Measurements from ENCODE around the gene ARHGAP15. TPM values are rescaled to one million over a fixed set of nuclear protein-coding genes. Genes with fewer than 3 reads are reported as not detected.

The ARHGAP15 gene
- polyA plus RNA-seq, 2 donors: 0.69 to 1.1 TPM

DNA sequence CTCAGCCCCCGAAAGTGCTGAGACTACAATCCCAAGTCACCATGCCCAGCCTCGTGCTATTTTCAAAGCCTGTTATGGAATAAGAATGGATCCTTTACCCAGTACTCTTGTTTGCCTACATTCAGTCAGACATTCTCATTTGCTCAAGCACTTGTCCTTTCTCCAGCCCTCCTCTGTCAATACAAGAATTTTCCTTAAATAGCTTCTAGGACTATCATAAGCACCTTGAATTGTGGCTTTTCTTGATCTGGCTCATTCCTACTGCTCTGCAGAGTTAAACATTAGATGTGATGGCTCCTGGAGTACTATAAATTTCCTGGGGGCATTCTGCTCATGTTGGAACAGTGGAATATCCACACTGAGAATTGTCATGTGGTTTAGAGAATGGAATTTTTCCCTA lies 506.1 kb downstream of the ARHGAP15 start:
- H3K27me3 ChIP-seq (ENCODE audit: control insufficient read depth in 1 of 2, insufficient read depth in 2 of 2, low read length in 2 of 2): no peaks in the 10 kb centered on the region
- WGBS, 2 donors: 82 to 92% methylated on average over 2 of the region's 2 CpGs
- no peaks in the 10 kb centered on the region for H3K4me1 ChIP-seq (ENCODE audit: control insufficient read depth in 2 of 2, insufficient read depth in 2 of 2, low read length in 1 of 2)
- H3K36me3 ChIP-seq (ENCODE audit: control insufficient read depth in 2 of 2, insufficient read depth in 2 of 2, low read length in 1 of 2): no peaks in the 10 kb centered on the region
- no peaks in the 10 kb centered on the region for H3K9me3 ChIP-seq (ENCODE audit: control insufficient read depth in 2 of 2, insufficient read depth in 1 of 2, low read depth in 1 of 2, low read length in 1 of 2)
- no peak overlapping the region for H3K27ac ChIP-seq (ENCODE audit: low read depth in 2 of 2, low read length in 1 of 2)
- no peak overlapping the region for H3K4me3 ChIP-seq (ENCODE audit: low read depth in 1 of 2, low read length in 2 of 2)

DNA sequence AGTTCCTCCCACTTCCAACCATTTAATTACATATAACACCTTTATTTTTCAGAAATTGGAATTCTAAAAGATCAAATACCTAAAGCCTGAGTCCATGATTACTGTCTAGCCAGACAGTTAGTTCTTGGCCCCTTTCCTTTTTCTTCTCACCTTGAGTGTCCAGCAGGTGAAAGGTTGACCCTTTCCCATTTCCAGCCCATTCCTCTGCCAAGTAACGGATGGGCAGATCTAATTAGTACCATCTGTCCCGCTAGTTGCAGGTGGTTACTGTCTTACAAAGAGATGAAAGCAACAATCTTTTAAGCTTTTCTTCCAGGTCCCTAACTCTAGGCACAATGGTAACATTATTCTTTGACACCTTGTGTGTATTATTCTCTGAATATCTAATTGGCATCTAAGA lies 506.7 kb downstream of the ARHGAP15 start:
- no peak overlapping the region for H3K27ac ChIP-seq (ENCODE audit: low read depth in 2 of 2, low read length in 1 of 2)
- no peaks in the 10 kb centered on the region for H3K36me3 ChIP-seq (ENCODE audit: control insufficient read depth in 2 of 2, insufficient read depth in 2 of 2, low read length in 1 of 2)
- H3K27me3 ChIP-seq (ENCODE audit: control insufficient read depth in 1 of 2, insufficient read depth in 2 of 2, low read length in 2 of 2): no peaks in the 10 kb centered on the region
- WGBS, 2 donors: 90 to 92% methylated on average over 2 of the region's 2 CpGs
- H3K4me1 ChIP-seq (ENCODE audit: control insufficient read depth in 2 of 2, insufficient read depth in 2 of 2, low read length in 1 of 2): no peaks in the 10 kb centered on the region
- no peaks in the 10 kb centered on the region for H3K9me3 ChIP-seq (ENCODE audit: control insufficient read depth in 2 of 2, insufficient read depth in 1 of 2, low read depth in 1 of 2, low read length in 1 of 2)
- no peak overlapping the region for H3K4me3 ChIP-seq (ENCODE audit: low read depth in 1 of 2, low read length in 2 of 2)

DNA sequence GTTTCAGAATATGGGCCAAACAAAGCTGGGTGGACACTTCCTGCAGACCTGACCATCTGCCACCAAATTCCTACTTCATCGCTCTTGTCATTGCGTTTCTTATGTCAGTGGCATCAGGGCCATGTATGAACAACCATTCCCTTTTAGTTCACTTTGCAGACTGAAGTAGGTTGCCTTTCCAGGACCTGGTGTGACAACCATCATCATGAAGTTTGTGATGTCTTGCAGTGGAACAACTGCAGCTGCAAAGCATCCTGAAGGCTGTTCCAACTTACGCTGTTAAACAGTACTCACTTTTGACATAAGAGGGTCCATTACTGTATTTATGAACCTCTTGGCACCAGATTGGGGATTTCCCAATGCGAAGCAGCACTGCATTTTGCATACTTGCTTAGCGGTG lies 511.6 kb downstream of the ARHGAP15 start:
- no peak overlapping the region for H3K27ac ChIP-seq (ENCODE audit: low read depth in 2 of 2, low read length in 1 of 2)
- no peaks in the 10 kb centered on the region for H3K27me3 ChIP-seq (ENCODE audit: control insufficient read depth in 1 of 2, insufficient read depth in 2 of 2, low read length in 2 of 2)
- H3K36me3 ChIP-seq (ENCODE audit: control insufficient read depth in 2 of 2, insufficient read depth in 2 of 2, low read length in 1 of 2): no peaks in the 10 kb centered on the region
- 79 to 82% methylated on average over 5 of the region's 5 CpGs for WGBS, 2 donors
- H3K4me3 ChIP-seq (ENCODE audit: low read depth in 1 of 2, low read length in 2 of 2): no peak overlapping the region
- no peaks in the 10 kb centered on the region for H3K4me1 ChIP-seq (ENCODE audit: control insufficient read depth in 2 of 2, insufficient read depth in 2 of 2, low read length in 1 of 2)
- no peaks in the 10 kb centered on the region for H3K9me3 ChIP-seq (ENCODE audit: control insufficient read depth in 2 of 2, insufficient read depth in 1 of 2, low read depth in 1 of 2, low read length in 1 of 2)

DNA sequence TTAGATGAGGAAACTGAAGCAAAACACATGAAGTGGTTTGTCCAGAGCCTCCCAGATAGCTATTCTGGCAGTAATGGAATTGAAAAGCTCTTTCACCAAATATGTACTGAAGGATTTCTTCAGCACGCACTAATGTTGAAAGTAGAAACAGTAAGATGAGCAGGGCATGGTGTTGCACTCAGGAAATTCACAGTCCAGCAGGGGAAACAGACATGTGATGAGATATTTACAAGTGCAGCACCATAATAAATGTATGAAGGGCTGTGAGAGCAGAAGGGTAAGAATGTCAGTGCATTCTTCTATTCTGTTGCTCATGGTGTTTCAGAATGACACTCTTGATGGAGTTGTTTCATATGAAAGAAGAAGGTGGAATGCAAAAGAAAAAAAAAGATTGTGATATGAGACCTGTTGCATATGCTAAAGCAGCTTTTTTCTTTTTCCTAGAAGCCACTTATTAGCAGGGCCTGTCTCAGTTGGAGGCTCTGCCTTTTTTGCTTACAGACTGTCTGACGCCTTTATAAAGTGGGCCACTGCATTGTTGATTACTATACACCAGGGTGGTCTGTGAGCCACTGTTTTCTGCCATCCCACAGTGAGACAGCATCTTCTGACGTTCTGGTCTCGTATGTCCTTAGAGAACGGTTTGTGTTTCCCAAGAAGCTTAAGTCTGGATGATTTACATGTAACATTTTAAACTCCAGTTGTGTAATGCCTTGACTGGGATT lies 516.9 kb downstream of the ARHGAP15 start:
- H3K27me3 ChIP-seq (ENCODE audit: control insufficient read depth in 1 of 2, insufficient read depth in 2 of 2, low read length in 2 of 2): no peaks in the 10 kb centered on the region
- 81 to 83% methylated on average over 5 of the region's 5 CpGs for WGBS, 2 donors
- H3K36me3 ChIP-seq (ENCODE audit: control insufficient read depth in 2 of 2, insufficient read depth in 2 of 2, low read length in 1 of 2): no peaks in the 10 kb centered on the region
- no peak overlapping the region for H3K4me3 ChIP-seq (ENCODE audit: low read depth in 1 of 2, low read length in 2 of 2)
- H3K9me3 ChIP-seq (ENCODE audit: control insufficient read depth in 2 of 2, insufficient read depth in 1 of 2, low read depth in 1 of 2, low read length in 1 of 2): no peaks in the 10 kb centered on the region
- no peaks in the 10 kb centered on the region for H3K4me1 ChIP-seq (ENCODE audit: control insufficient read depth in 2 of 2, insufficient read depth in 2 of 2, low read length in 1 of 2)
- H3K27ac ChIP-seq (ENCODE audit: low read depth in 2 of 2, low read length in 1 of 2): no peak overlapping the region

DNA sequence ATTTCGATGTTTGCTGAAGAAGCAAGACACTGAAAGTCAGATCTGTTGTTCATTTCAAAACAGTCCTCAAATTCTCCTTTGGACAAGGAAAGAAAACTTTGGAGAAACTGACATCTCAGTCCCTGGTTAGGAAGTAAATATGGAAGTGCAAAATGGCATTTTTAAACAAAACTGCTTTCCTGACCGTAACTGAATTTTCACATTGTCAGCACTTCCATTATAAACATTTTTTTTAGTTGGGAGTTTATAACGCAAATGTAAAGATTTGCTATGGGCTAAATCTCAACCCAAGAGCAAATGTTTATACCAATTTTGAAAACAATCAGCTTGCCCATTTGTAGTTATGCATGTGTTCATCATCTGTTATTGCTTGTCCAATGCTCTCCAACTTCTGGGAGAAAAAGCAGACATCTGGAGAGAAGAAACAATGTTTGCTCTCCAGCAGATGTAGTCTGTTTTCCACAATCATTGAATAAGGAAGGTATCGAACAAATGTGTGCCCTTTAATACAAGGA lies 520.1 kb downstream of the ARHGAP15 start:
- Histone ChIP-seq H3K9me3 (ENCODE audit: control insufficient read depth in 2 of 2, insufficient read depth in 1 of 2, low read depth in 1 of 2, low read length in 1 of 2) (no peaks in the 10 kb centered on the region), H3K27me3 (ENCODE audit: control insufficient read depth in 1 of 2, insufficient read depth in 2 of 2, low read length in 2 of 2) (no peaks in the 10 kb centered on the region), H3K4me1 (ENCODE audit: control insufficient read depth in 2 of 2, insufficient read depth in 2 of 2, low read length in 1 of 2) (no peaks in the 10 kb centered on the region), H3K27ac (ENCODE audit: low read depth in 2 of 2, low read length in 1 of 2) (no peak overlapping the region), H3K36me3 (ENCODE audit: control insufficient read depth in 2 of 2, insufficient read depth in 2 of 2, low read length in 1 of 2) (no peaks in the 10 kb centered on the region), H3K4me3 (ENCODE audit: low read depth in 1 of 2, low read length in 2 of 2) (no peak overlapping the region)
- 80 to 81% methylated on average over 4 of the region's 4 CpGs for WGBS, 2 donors

DNA sequence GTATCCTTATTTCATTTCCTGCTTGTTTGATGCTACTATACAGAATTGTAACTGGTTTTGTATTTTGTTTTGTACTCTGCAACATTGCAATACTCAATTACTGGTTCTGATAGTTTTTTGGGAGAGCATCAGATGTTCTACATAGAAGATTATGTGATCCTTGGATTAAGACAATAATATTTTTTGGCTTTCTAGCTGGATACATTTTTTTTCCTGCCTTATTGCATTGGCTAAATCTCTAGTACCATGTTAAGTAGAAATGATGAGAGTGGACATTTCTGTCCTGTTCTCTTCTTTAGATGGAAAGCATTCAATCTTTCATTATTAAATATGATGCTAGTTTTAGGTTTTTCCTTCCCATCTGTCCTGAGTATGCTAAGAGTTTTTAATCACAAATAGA lies 523.5 kb downstream of the ARHGAP15 start:
- Histone ChIP-seq H3K4me1 (ENCODE audit: control insufficient read depth in 2 of 2, insufficient read depth in 2 of 2, low read length in 1 of 2) (no peaks in the 10 kb centered on the region), H3K27me3 (ENCODE audit: control insufficient read depth in 1 of 2, insufficient read depth in 2 of 2, low read length in 2 of 2) (no peaks in the 10 kb centered on the region), H3K27ac (ENCODE audit: low read depth in 2 of 2, low read length in 1 of 2) (no peak overlapping the region), H3K4me3 (ENCODE audit: low read depth in 1 of 2, low read length in 2 of 2) (no peak overlapping the region), H3K36me3 (ENCODE audit: control insufficient read depth in 2 of 2, insufficient read depth in 2 of 2, low read length in 1 of 2) (no peaks in the 10 kb centered on the region), H3K9me3 (ENCODE audit: control insufficient read depth in 2 of 2, insufficient read depth in 1 of 2, low read depth in 1 of 2, low read length in 1 of 2) (no peaks in the 10 kb centered on the region)

DNA sequence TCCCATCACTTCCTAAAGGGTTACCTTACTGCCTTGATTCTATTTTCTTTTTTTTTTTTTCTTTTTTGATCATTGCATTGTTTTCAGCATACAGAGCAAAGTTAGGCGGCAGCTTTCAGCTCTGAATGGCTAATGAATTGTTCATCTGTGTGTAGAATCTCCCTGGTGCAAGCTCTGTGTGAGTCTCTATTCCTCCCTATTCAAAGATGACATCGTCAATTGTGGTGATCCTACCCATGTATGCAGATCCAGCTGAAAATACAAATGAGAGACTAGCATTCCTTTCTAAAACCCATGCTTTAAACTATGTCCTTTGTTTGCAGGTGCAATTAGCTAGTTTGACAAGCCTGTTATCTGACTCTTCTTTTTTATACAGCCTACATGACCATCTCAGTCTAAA lies 539.0 kb downstream of the ARHGAP15 start:
- H3K9me3 ChIP-seq (ENCODE audit: control insufficient read depth in 2 of 2, insufficient read depth in 1 of 2, low read depth in 1 of 2, low read length in 1 of 2): no peaks in the 10 kb centered on the region
- H3K36me3 ChIP-seq (ENCODE audit: control insufficient read depth in 2 of 2, insufficient read depth in 2 of 2, low read length in 1 of 2): no peaks in the 10 kb centered on the region
- no peak overlapping the region for H3K4me3 ChIP-seq (ENCODE audit: low read depth in 1 of 2, low read length in 2 of 2)
- 83 to 87% methylated on average over 2 of the region's 2 CpGs for WGBS, 2 donors
- no peak overlapping the region for H3K27ac ChIP-seq (ENCODE audit: low read depth in 2 of 2, low read length in 1 of 2)
- H3K27me3 ChIP-seq (ENCODE audit: control insufficient read depth in 1 of 2, insufficient read depth in 2 of 2, low read length in 2 of 2): no peaks in the 10 kb centered on the region
- no peaks in the 10 kb centered on the region for H3K4me1 ChIP-seq (ENCODE audit: control insufficient read depth in 2 of 2, insufficient read depth in 2 of 2, low read length in 1 of 2)

DNA sequence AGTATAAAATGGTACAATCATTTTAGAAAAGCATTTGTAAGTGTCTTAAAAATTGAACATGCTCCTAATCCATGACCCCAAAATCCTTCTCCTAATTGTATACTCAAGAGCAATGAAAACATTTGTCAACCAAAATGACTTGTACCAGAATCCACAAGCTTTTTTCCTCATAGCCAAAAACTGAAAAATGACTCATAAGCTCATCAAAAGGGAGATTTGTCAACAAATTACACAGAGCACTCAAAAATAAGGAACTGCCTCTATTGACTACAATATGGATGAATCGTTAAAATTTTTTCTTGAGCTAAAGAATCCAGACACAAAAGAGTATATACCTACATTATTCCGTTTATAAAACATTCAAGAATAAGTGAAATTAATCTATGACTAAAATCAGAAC lies 544.8 kb downstream of the ARHGAP15 start:
- H3K27me3 ChIP-seq (ENCODE audit: control insufficient read depth in 1 of 2, insufficient read depth in 2 of 2, low read length in 2 of 2): no peaks in the 10 kb centered on the region
- no peak overlapping the region for H3K4me3 ChIP-seq (ENCODE audit: low read depth in 1 of 2, low read length in 2 of 2)
- H3K9me3 ChIP-seq (ENCODE audit: control insufficient read depth in 2 of 2, insufficient read depth in 1 of 2, low read depth in 1 of 2, low read length in 1 of 2): no peaks in the 10 kb centered on the region
- 81 to 84% methylated on average over 2 of the region's 2 CpGs for WGBS, 2 donors
- no peaks in the 10 kb centered on the region for H3K4me1 ChIP-seq (ENCODE audit: control insufficient read depth in 2 of 2, insufficient read depth in 2 of 2, low read length in 1 of 2)
- H3K27ac ChIP-seq (ENCODE audit: low read depth in 2 of 2, low read length in 1 of 2): no peak overlapping the region
- no peaks in the 10 kb centered on the region for H3K36me3 ChIP-seq (ENCODE audit: control insufficient read depth in 2 of 2, insufficient read depth in 2 of 2, low read length in 1 of 2)

DNA sequence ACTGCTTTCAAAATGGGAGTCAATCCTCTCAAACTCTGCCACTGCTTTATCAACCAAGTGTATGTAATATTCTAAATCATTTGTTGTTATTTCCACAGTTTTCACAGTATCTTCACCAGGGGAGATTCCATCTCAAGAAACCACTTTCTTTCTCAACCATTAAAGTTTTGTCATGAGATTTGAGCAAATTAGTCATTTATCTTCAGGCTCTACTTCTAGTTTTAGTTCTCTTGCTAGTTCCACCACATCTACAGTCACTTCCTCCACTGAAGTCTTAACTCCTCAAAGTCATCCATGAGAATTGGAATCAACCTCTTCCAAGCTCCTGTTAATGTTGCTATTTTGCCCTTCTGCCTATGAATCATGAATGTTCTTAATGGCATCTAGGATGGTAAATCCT lies 545.8 kb downstream of the ARHGAP15 start:
- Histone ChIP-seq H3K36me3 (ENCODE audit: control insufficient read depth in 2 of 2, insufficient read depth in 2 of 2, low read length in 1 of 2) (no peaks in the 10 kb centered on the region), H3K4me3 (ENCODE audit: low read depth in 1 of 2, low read length in 2 of 2) (no peak overlapping the region), H3K27ac (ENCODE audit: low read depth in 2 of 2, low read length in 1 of 2) (no peak overlapping the region), H3K4me1 (ENCODE audit: control insufficient read depth in 2 of 2, insufficient read depth in 2 of 2, low read length in 1 of 2) (no peaks in the 10 kb centered on the region), H3K27me3 (ENCODE audit: control insufficient read depth in 1 of 2, insufficient read depth in 2 of 2, low read length in 2 of 2) (no peaks in the 10 kb centered on the region), H3K9me3 (ENCODE audit: control insufficient read depth in 2 of 2, insufficient read depth in 1 of 2, low read depth in 1 of 2, low read length in 1 of 2) (no peaks in the 10 kb centered on the region)

DNA sequence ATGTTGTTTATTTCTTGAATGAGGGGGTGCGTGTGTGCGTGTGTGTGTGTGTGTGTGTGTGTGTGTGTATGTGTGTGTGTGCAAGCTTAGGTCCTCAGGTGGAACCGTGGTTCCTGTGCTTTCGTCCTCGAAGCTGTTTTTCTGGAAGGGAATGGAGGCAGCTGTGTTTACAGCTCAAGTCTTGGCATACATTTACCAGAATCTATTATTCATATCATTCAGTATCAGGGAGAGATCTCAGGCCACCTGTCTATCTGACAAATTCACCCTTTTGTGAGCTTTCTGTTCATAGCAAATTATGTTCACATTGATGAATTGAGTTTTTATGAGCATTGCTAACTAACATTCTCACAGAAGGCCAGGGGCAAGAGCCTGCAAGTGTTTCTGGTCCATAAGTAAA lies 550.4 kb downstream of the ARHGAP15 start:
- H3K36me3 ChIP-seq (ENCODE audit: control insufficient read depth in 2 of 2, insufficient read depth in 2 of 2, low read length in 1 of 2): no peaks in the 10 kb centered on the region
- H3K27ac ChIP-seq (ENCODE audit: low read depth in 2 of 2, low read length in 1 of 2): no peak overlapping the region
- H3K4me1 ChIP-seq (ENCODE audit: control insufficient read depth in 2 of 2, insufficient read depth in 2 of 2, low read length in 1 of 2): no peaks in the 10 kb centered on the region
- no peak overlapping the region for H3K4me3 ChIP-seq (ENCODE audit: low read depth in 1 of 2, low read length in 2 of 2)
- no peaks in the 10 kb centered on the region for H3K27me3 ChIP-seq (ENCODE audit: control insufficient read depth in 1 of 2, insufficient read depth in 2 of 2, low read length in 2 of 2)
- 71 to 82% methylated on average over 5 of the region's 5 CpGs for WGBS, 2 donors
- H3K9me3 ChIP-seq (ENCODE audit: control insufficient read depth in 2 of 2, insufficient read depth in 1 of 2, low read depth in 1 of 2, low read length in 1 of 2): no peaks in the 10 kb centered on the region
